Activated CD4-positive, alpha-beta memory T cell treated with anti-CD3 and anti-CD28 coated beads, Interleukin-2, amount 10 ng/mL, durations not matched to agents 7 days and 5 days (primary cell): Measurements from ENCODE around the gene RIT1. TPM values are rescaled to one million over a fixed set of nuclear protein-coding genes. Genes with fewer than 3 reads are reported as not detected.
"Not testable (repeated sequence)": the region's sequence is repeated elsewhere in the genome, so short reads cannot be mapped to it uniquely, and the experiment has no call there.

Experiments used
- CTCF ChIA-PET: fragments of 350-600 bp; sonication (Branson Sonifier 250); formaldehyde crosslinking; loops from one replicate; lab custom pipeline; 2021; ENCODE audit warnings: antibody characterized with exemption, inconsistent platforms; lab: Charles Lee
- POLR2A ChIA-PET: fragments of 350-600 bp; sonication (Branson Sonifier 250); formaldehyde crosslinking; loops from one replicate; lab custom pipeline; 2021; ENCODE audit warnings: antibody characterized with exemption; lab: Charles Lee
- DNase-seq: peaks from one replicate; pipeline ENCODE4 v3.0.0-alpha.2; 2020
- H3K27ac Mint-ChIP-seq: one replicate; pipeline ENCODE4 v1.8.0; 2021; ENCODE audit warnings: mild to moderate bottlenecking, mixed read lengths
- H3K27me3 Mint-ChIP-seq: one replicate; pipeline ENCODE4 v1.8.0; 2021; ENCODE audit warnings: mixed read lengths
- H3K36me3 Mint-ChIP-seq: one replicate; pipeline ENCODE4 v1.8.0; 2021; ENCODE audit warnings: low read depth, mixed read lengths
- H3K4me1 Mint-ChIP-seq: one replicate; pipeline ENCODE4 v1.8.0; 2021; ENCODE audit warnings: mixed read lengths
- H3K4me3 Mint-ChIP-seq: one replicate; pipeline ENCODE4 v1.8.0; 2021; ENCODE audit warnings: mild to moderate bottlenecking, mixed read lengths
- H3K9me3 Mint-ChIP-seq: one replicate; pipeline ENCODE4 v1.8.0; 2021; ENCODE audit warnings: mixed read lengths
- total RNA-seq, 2 experiments: library from RNA; stranded (reverse); gene quantifications; one replicate each; pipeline ENCODE4 v1.2.3, GENCODE V29; 2021

RIT1 gene
- total RNA-seq, 2 experiments from 2014 or later, result 25.0 to 30.9 TPM

GRCh38 chr1:155909894-155910293, 1.3 kb downstream of the RIT1 start:
- H3K4me1 Mint-ChIP-seq, result peaks cover 31% of the 10 kb centered on the region
- H3K27ac Mint-ChIP-seq, result peak overlapping the region; percentile 97
- CTCF ChIA-PET, result interaction anchor here (0.7 to 1.1 kb wide), 3 partner anchors 13 to 165 kb away, joined by 3 to 4 read pairs (median 3); no protein-coding TSS in a partner anchor
- no peaks in the 10 kb centered on the region for H3K27me3 Mint-ChIP-seq
- H3K36me3 Mint-ChIP-seq, result peaks cover 61% of the 10 kb centered on the region
- no peaks in the 10 kb centered on the region for H3K9me3 Mint-ChIP-seq
- H3K4me3 Mint-ChIP-seq, result peak overlapping the region; percentile 98
- POLR2A ChIA-PET, result interaction anchor here (0.8 to 2.9 kb wide), 3 partner anchors 25 to 69 kb away, joined by 3 to 14 read pairs (median 3); partner anchors contain the start of genes ARHGEF2 and KHDC4
- DNase-seq, result no peak

- ChIA-PET CTCF (interaction anchor here (0.6 to 1.4 kb wide), 5 partner anchors 18 to 162 kb away, joined by 3 to 4 read pairs (median 3); no protein-coding TSS in a partner anchor), POLR2A (interaction anchor here (1.5 to 2.1 kb wide), 4 partner anchors 9 to 29 kb away, joined by 4 to 13 read pairs (median 6); no protein-coding TSS in a partner anchor)
- no peak for DNase-seq
- Mint-ChIP-seq H3K27me3 (no peaks in the 10 kb centered on the region), H3K4me1 (peaks cover 10% of the 10 kb centered on the region), H3K4me3 (no peak overlapping the region), H3K27ac (no peak overlapping the region), H3K9me3 (no peaks in the 10 kb centered on the region), H3K36me3 (peaks cover 59% of the 10 kb centered on the region)
Measured at GRCh38 chr1:155904261-155904660, 6.9 kb downstream of the RIT1 start.

- no peak overlapping the region for H3K27ac Mint-ChIP-seq
- POLR2A ChIA-PET, result no interaction called here
- H3K4me3 Mint-ChIP-seq, result no peak overlapping the region
- no peak for DNase-seq
- no peaks in the 10 kb centered on the region for H3K9me3 Mint-ChIP-seq
- H3K27me3 Mint-ChIP-seq, result no peaks in the 10 kb centered on the region
- CTCF ChIA-PET, result no interaction called here
- H3K36me3 Mint-ChIP-seq, result peaks cover 64% of the 10 kb centered on the region
- peaks cover 4% of the 10 kb centered on the region for H3K4me1 Mint-ChIP-seq
Measured at GRCh38 chr1:155900161-155900560, 11.0 kb downstream of the RIT1 start.

- H3K4me1 Mint-ChIP-seq, result peaks cover 4% of the 10 kb centered on the region
- H3K27me3 Mint-ChIP-seq, result no peaks in the 10 kb centered on the region
- H3K9me3 Mint-ChIP-seq, result no peaks in the 10 kb centered on the region
- peaks cover 62% of the 10 kb centered on the region for H3K36me3 Mint-ChIP-seq
- POLR2A ChIA-PET, result interaction anchor here (1.1 to 1.9 kb wide), 2 partner anchors 17 to 40 kb away, joined by 3 to 6 read pairs; partner anchors contain the start of gene SYT11
- CTCF ChIA-PET, result interaction anchor here (1.0 kb wide), 1 partner anchor 90 kb away, joined by 3 read pairs; no protein-coding TSS in a partner anchor
- H3K4me3 Mint-ChIP-seq, result no peak overlapping the region
- no peak for DNase-seq
- peak overlapping the region; percentile 15 for H3K27ac Mint-ChIP-seq
Measured at GRCh38 chr1:155899683-155900082, 11.5 kb downstream of the RIT1 start.

- Mint-ChIP-seq H3K4me1 (peaks cover 6% of the 10 kb centered on the region), H3K9me3 (no peaks in the 10 kb centered on the region), H3K27me3 (no peaks in the 10 kb centered on the region), H3K36me3 (peaks cover 54% of the 10 kb centered on the region), H3K4me3 (no peak overlapping the region), H3K27ac (no peak overlapping the region)
- CTCF ChIA-PET, result interaction anchor here (1.0 to 1.7 kb wide), 2 partner anchors 17 to 91 kb away, joined by 3 read pairs; no protein-coding TSS in a partner anchor
- DNase-seq, result no peak
- POLR2A ChIA-PET, result interaction anchor here (1.1 to 1.9 kb wide), 2 partner anchors 16 to 39 kb away, joined by 3 to 6 read pairs; partner anchors contain the start of gene SYT11
Measured at GRCh38 chr1:155898888-155899287, 12.3 kb downstream of the RIT1 start.

- Mint-ChIP-seq H3K36me3 (peaks cover 49% of the 10 kb centered on the region), H3K9me3 (no peaks in the 10 kb centered on the region), H3K27me3 (no peaks in the 10 kb centered on the region), H3K27ac (no peak overlapping the region), H3K4me1 (peaks cover 18% of the 10 kb centered on the region), H3K4me3 (no peak overlapping the region)
- POLR2A ChIA-PET, result interaction anchor here (1.9 kb wide), 1 partner anchor 38 kb away, joined by 6 read pairs; the partner anchor contains the start of gene SYT11
- CTCF ChIA-PET, result interaction anchor here (1.7 kb wide), 1 partner anchor 18 kb away, joined by 3 read pairs; no protein-coding TSS in a partner anchor
- no peak for DNase-seq
Measured at GRCh38 chr1:155897746-155898145, 13.4 kb downstream of the RIT1 start.

- POLR2A ChIA-PET, result interaction anchor here (2.2 kb wide), 1 partner anchor 7 kb away, joined by 6 read pairs; no protein-coding TSS in a partner anchor
- H3K9me3 Mint-ChIP-seq, DNase-seq, H3K27me3 Mint-ChIP-seq, H3K27ac Mint-ChIP-seq, H3K4me3 Mint-ChIP-seq, CTCF ChIA-PET: not testable (repeated sequence)
- H3K36me3 Mint-ChIP-seq, result peaks cover 44% of the 10 kb centered on the region
- peaks cover 21% of the 10 kb centered on the region for H3K4me1 Mint-ChIP-seq
Measured at GRCh38 chr1:155896476-155896875, 14.7 kb downstream of the RIT1 start.

- H3K27ac Mint-ChIP-seq, H3K9me3 Mint-ChIP-seq, H3K4me3 Mint-ChIP-seq, H3K27me3 Mint-ChIP-seq, DNase-seq: not testable (repeated sequence)
- POLR2A ChIA-PET, result interaction anchor here (1.0 to 2.2 kb wide), 2 partner anchors 8 to 34 kb away, joined by 6 to 8 read pairs; no protein-coding TSS in a partner anchor
- peaks cover 39% of the 10 kb centered on the region for H3K36me3 Mint-ChIP-seq
- H3K4me1 Mint-ChIP-seq, result peaks cover 21% of the 10 kb centered on the region
- CTCF ChIA-PET, result interaction anchor here (0.6 to 1.7 kb wide), 3 partner anchors 15 to 94 kb away, joined by 3 to 5 read pairs (median 3); no protein-coding TSS in a partner anchor
Measured at GRCh38 chr1:155895617-155896016, 15.5 kb downstream of the RIT1 start.

- Mint-ChIP-seq H3K4me1 (peaks cover 19% of the 10 kb centered on the region), H3K4me3 (no peak overlapping the region), H3K9me3 (no peaks in the 10 kb centered on the region), H3K27ac (peak overlapping the region; percentile 86), H3K36me3 (peaks cover 20% of the 10 kb centered on the region), H3K27me3 (no peaks in the 10 kb centered on the region)
- ChIA-PET CTCF (interaction anchor here (0.9 to 1.4 kb wide), 3 partner anchors 10 to 165 kb away, joined by 3 to 4 read pairs (median 3); partner anchors contain the start of gene GON4L), POLR2A (interaction anchor here (0.7 to 2.4 kb wide), 7 partner anchors 11 to 389 kb away, joined by 3 to 13 read pairs (median 5); partner anchors contain the start of genes KHDC4, SMG5 and SYT11)
- DNase-seq, result peak; percentile 40
Measured at GRCh38 chr1:155893389-155894142, 17.6 kb downstream of the RIT1 start.

GRCh38 chr1:155892796-155893195, 18.4 kb downstream of the RIT1 start:
- Mint-ChIP-seq H3K36me3 (peaks cover 17% of the 10 kb centered on the region), H3K4me3 (no peak overlapping the region), H3K9me3 (no peaks in the 10 kb centered on the region), H3K4me1 (peaks cover 18% of the 10 kb centered on the region), H3K27ac (peak overlapping the region; percentile 86), H3K27me3 (no peaks in the 10 kb centered on the region)
- CTCF ChIA-PET, result interaction anchor here (0.9 to 1.4 kb wide), 2 partner anchors 36 to 164 kb away, joined by 3 to 4 read pairs; partner anchors contain the start of gene GON4L
- no peak for DNase-seq
- POLR2A ChIA-PET, result interaction anchor here (1.8 to 2.4 kb wide), 3 partner anchors 10 to 41 kb away, joined by 10 to 13 read pairs (median 11); partner anchors contain the start of gene KHDC4

GRCh38 chr1:155890251-155890650, 20.9 kb downstream of the RIT1 start:
- H3K27me3 Mint-ChIP-seq, result no peaks in the 10 kb centered on the region
- POLR2A ChIA-PET, result no interaction called here

GRCh38 chr1:155889566-155889965, 21.6 kb downstream of the RIT1 start:
- no peaks in the 10 kb centered on the region for H3K27me3 Mint-ChIP-seq
- CTCF ChIA-PET, result no interaction called here
- POLR2A ChIA-PET, result no interaction called here
- H3K36me3 Mint-ChIP-seq, result peaks cover 6% of the 10 kb centered on the region
- no peak for DNase-seq
- H3K9me3 Mint-ChIP-seq, result no peaks in the 10 kb centered on the region
- H3K4me1 Mint-ChIP-seq, result peaks cover 17% of the 10 kb centered on the region
- no peak overlapping the region for H3K27ac Mint-ChIP-seq
- H3K4me3 Mint-ChIP-seq, result no peak overlapping the region

More at GRCh38 chr1:155890251-155890650, 20.9 kb downstream of the RIT1 start:
- Mint-ChIP-seq H3K27ac (no peak overlapping the region), H3K36me3 (peaks cover 6% of the 10 kb centered on the region), H3K4me3 (no peak overlapping the region), H3K4me1 (peaks cover 17% of the 10 kb centered on the region), H3K9me3 (no peaks in the 10 kb centered on the region)
- CTCF ChIA-PET, result no interaction called here
- no peak for DNase-seq
